CD4-positive, alpha-beta memory T cell (primary cell): Measurements from ENCODE around the gene MAP3K14. TPM values are rescaled to one million over a fixed set of nuclear protein-coding genes. Genes with fewer than 3 reads are reported as not detected.

Experiments
- CTCF ChIA-PET: fragments of 350-600 bp; sonication (Branson Sonifier 250); formaldehyde crosslinking; loops from one replicate; lab custom pipeline; 2021; ENCODE audit warnings: inconsistent platforms; ENCODE audit not compliant: partially characterized antibody; lab: Charles Lee
- POLR2A ChIA-PET: fragments of 350-600 bp; sonication (Branson Sonifier 250); formaldehyde crosslinking; loops from one replicate; lab custom pipeline; 2021; ENCODE audit not compliant: partially characterized antibody; lab: Charles Lee
- DNase-seq, 5 donors: peaks; one replicate each; pipeline versions ENCODE4 v3.0.0 to v3.0.0-alpha.2; 2020 to 2022; ENCODE audit warnings: mixed read lengths in 1 of 5
- H3K27ac ChIP-seq: one replicate; pipeline ENCODE4 v1.7.0; 2013; ENCODE audit warnings: low read depth, low read length
- H3K27me3 ChIP-seq: 2 replicates; pipeline ENCODE4 v1.7.0; 2013; ENCODE audit warnings: mild to moderate bottlenecking, low read length, moderate library complexity; ENCODE audit not compliant: insufficient read depth
- H3K36me3 ChIP-seq: 2 replicates; pipeline ENCODE4 v1.7.0; 2013; ENCODE audit warnings: mild to moderate bottlenecking, low read length, moderate library complexity; ENCODE audit not compliant: insufficient read depth
- H3K4me1 ChIP-seq: 2 replicates; pipeline ENCODE4 v1.7.0; 2013; ENCODE audit warnings: mild to moderate bottlenecking, low read length, moderate library complexity; ENCODE audit not compliant: insufficient read depth
- H3K4me3 ChIP-seq, 2 donors: one replicate each; pipeline ENCODE4 v1.7.0; 2013; ENCODE audit warnings: low read length in 2 of 2, mild to moderate bottlenecking in 1 of 2
- H3K9me3 ChIP-seq, 2 donors: one replicate each; pipeline ENCODE4 v1.7.0; 2013; ENCODE audit warnings: low read length in 2 of 2, control low read depth in 1 of 2; ENCODE audit not compliant: control insufficient read depth in 1 of 2
- H3K27ac Mint-ChIP-seq, 7 donors: one replicate each; pipeline ENCODE4 v1.8.0; 2020 to 2021; ENCODE audit warnings: mixed read lengths in 7 of 7, mild to moderate bottlenecking in 6 of 7, inconsistent platforms in 3 of 7, moderate library complexity in 3 of 7
- H3K27me3 Mint-ChIP-seq, 2 donors: one replicate each; pipeline ENCODE4 v1.8.0; 2020 to 2021; ENCODE audit warnings: mixed read lengths in 2 of 2
- H3K36me3 Mint-ChIP-seq, 2 donors: one replicate each; pipeline ENCODE4 v1.8.0; 2020 to 2021; ENCODE audit warnings: mixed read lengths in 2 of 2, inconsistent platforms in 1 of 2, mild to moderate bottlenecking in 1 of 2
- H3K4me1 Mint-ChIP-seq, 4 donors: one replicate each; pipeline ENCODE4 v1.8.0; 2020 to 2021; ENCODE audit warnings: mixed read lengths in 4 of 4, mild to moderate bottlenecking in 1 of 4
- H3K4me3 Mint-ChIP-seq, 8 donors: one replicate each; pipeline ENCODE4 v1.8.0; 2020 to 2021; ENCODE audit warnings: mixed read lengths in 8 of 8, mild to moderate bottlenecking in 7 of 8, moderate library complexity in 6 of 8, inconsistent platforms in 3 of 8
- H3K9me3 Mint-ChIP-seq, 8 donors: one replicate each; pipeline ENCODE4 v1.8.0; 2020 to 2021; ENCODE audit warnings: mixed read lengths in 8 of 8, mild to moderate bottlenecking in 5 of 8, inconsistent platforms in 3 of 8, moderate library complexity in 1 of 8
- intact Hi-C: fragments of 100-400 bp; cut with micrococcal nuclease; formaldehyde crosslinking; loops from one replicate; pipeline ENCODE4 v1.15.1; 2023
- polyA plus RNA-seq, 2 donors: library from polyadenylated mRNA; unstranded; fragments of 300-500 nt; fragmentation: Illumina TruSeq; gene quantifications; one replicate each; pipeline ENCODE4 v1.2.3, GENCODE V29; 2021
- total RNA-seq, 2 experiments: library from RNA; stranded (reverse); gene quantifications; one replicate each; pipeline ENCODE4 v1.2.3, GENCODE V29; 2021

Gene MAP3K14
- total and polyA plus RNA-seq, 4 experiments from 2014 or later: 2.3 to 49.3 (median 31.6) TPM

DNA sequence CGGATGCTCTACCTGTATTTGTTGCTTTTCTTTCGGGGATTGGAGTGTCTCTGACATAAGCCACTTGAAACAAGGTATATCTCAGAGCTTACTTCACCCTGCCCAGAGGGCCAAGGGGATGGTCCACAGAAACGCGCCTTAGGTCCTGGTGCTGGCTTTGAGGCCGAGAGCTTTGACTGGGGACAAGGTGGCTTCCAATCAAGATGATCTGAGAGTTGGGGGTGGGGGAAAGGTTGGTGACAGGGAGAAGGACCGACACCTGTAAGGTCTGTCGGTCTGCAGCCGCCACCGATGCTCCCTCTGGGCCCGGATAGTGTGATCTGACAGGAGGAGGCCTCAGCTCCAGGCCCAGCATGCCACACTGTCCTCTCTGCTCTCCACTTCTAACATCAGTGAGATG is 33.1 kb downstream of the MAP3K14 start:
- H3K9me3 Mint-ChIP-seq: no peaks in the 10 kb centered on the region
- no peak overlapping the region for H3K4me3 Mint-ChIP-seq
- no peak for DNase-seq
- Histone ChIP-seq H3K27ac (no peak overlapping the region), H3K27me3 (no peaks in the 10 kb centered on the region), H3K36me3 (peaks cover 58% of the 10 kb centered on the region), H3K9me3 (no peaks in the 10 kb centered on the region), H3K4me3 (no peak overlapping the region), H3K4me1 (no peaks in the 10 kb centered on the region)
- ChIA-PET CTCF (interaction anchor here (0.6 to 2.9 kb wide), 10 partner anchors 11 to 106 kb away, joined by 3 to 14 read pairs (median 6); partner anchors contain the start of gene MAP3K14), POLR2A (interaction anchor here (0.9 to 1.8 kb wide), 4 partner anchors 25 to 34 kb away, joined by 3 to 7 read pairs (median 4); partner anchors contain the start of gene MAP3K14)
- H3K36me3 Mint-ChIP-seq: peaks cover 26 to 69% of the 10 kb centered on the region in 2 donors
- H3K27me3 Mint-ChIP-seq: no peaks in the 10 kb centered on the region
- peak overlapping the region in 5 of 7 donors; percentile 68 to 78 (median 75) for H3K27ac Mint-ChIP-seq
- peaks cover 0 to 4% (median 1%) of the 10 kb centered on the region in 4 donors for H3K4me1 Mint-ChIP-seq
- intact Hi-C loops: no loop called here

- Histone ChIP-seq H3K27me3 (no peaks in the 10 kb centered on the region), H3K4me3 (no peak overlapping the region), H3K4me1 (no peaks in the 10 kb centered on the region), H3K27ac (no peak overlapping the region), H3K9me3 (no peaks in the 10 kb centered on the region), H3K36me3 (peaks cover 52% of the 10 kb centered on the region)
- Mint-ChIP-seq H3K4me3 (no peak overlapping the region), H3K36me3 (peaks cover 24 to 69% of the 10 kb centered on the region in 2 donors), H3K27ac (peak overlapping the region in 4 of 7 donors; percentile 24 to 77 (median 58)), H3K4me1 (peaks cover 0 to 4% (median 2%) of the 10 kb centered on the region in 4 donors), H3K9me3 (no peaks in the 10 kb centered on the region), H3K27me3 (no peaks in the 10 kb centered on the region)
- no peak for DNase-seq
- POLR2A ChIA-PET: interaction anchor here (0.9 to 1.8 kb wide), 4 partner anchors 26 to 35 kb away, joined by 3 to 7 read pairs (median 4); partner anchors contain the start of gene MAP3K14
- intact Hi-C loops: no loop called here
- CTCF ChIA-PET: interaction anchor here (0.9 to 2.9 kb wide), 10 partner anchors 20 to 107 kb away, joined by 3 to 14 read pairs (median 6); partner anchors contain the start of gene MAP3K14
Measured at GRCh38 chr17:45282683-45283644, 33.9 kb downstream of the MAP3K14 start.

DNA sequence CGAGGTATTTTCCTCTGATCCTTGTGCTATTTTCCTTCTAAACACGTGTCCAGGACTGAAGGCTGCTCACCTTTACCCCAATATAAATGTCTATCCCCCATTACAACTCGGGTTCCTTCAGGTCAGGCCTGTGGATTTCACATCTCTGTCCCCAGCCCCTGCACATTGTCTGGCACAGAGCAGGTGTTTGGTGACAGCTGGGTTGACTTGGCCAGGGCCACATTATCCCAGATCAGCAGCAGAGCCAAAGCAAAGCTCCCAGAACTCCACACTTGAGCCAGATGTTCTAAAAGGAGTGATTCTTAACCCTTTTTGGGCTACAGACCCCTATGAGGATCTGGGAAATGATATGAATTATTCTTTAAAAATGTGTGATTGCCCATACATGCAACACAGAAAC is 36.9 kb downstream of the MAP3K14 start:
- Histone ChIP-seq H3K27ac (no peak overlapping the region), H3K4me1 (peaks cover 6% of the 10 kb centered on the region), H3K4me3 (no peak overlapping the region), H3K9me3 (no peaks in the 10 kb centered on the region), H3K27me3 (no peaks in the 10 kb centered on the region), H3K36me3 (peaks cover 31% of the 10 kb centered on the region)
- Mint-ChIP-seq H3K4me1 (peaks cover 8 to 11% (median 10%) of the 10 kb centered on the region in 4 donors), H3K9me3 (no peaks in the 10 kb centered on the region), H3K4me3 (no peak overlapping the region), H3K27me3 (no peaks in the 10 kb centered on the region), H3K27ac (peak overlapping the region in 1 of 7 donors; percentile 77), H3K36me3 (peaks cover 17 to 52% of the 10 kb centered on the region in 2 donors)
- DNase-seq: no peak
- ChIA-PET CTCF (interaction anchor here (0.6 to 2.1 kb wide), 4 partner anchors 46 to 112 kb away, joined by 3 to 11 read pairs (median 4); no protein-coding TSS in a partner anchor), POLR2A (no interaction called here)
- intact Hi-C loops: no loop called here

DNA sequence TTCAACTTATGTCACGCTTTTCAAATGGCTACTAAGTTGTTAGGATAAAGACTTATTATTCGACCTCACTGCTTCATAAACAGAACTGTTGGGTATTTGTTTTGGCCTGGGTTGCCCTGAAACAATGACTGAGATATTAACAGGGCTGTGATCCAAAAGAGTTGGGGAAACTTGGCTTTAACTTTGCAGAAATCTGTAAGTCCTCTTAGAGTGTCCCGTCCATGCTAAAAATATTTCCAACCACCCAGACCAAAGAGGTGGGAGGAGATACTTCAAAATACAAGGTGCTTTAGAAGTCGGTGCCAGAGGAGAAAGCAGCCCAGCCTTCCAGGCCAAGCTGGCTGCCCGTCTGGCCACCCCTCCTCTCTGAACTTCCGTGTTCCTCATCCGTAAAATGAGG is 38.8 kb downstream of the MAP3K14 start:
- H3K36me3 ChIP-seq: peaks cover 30% of the 10 kb centered on the region
- peaks cover 6% of the 10 kb centered on the region for H3K4me1 ChIP-seq
- H3K9me3 ChIP-seq: no peaks in the 10 kb centered on the region
- Mint-ChIP-seq H3K4me1 (peaks cover 8 to 11% (median 10%) of the 10 kb centered on the region in 4 donors), H3K9me3 (no peaks in the 10 kb centered on the region), H3K27ac (peak overlapping the region in 1 of 7 donors; percentile 39), H3K36me3 (peaks cover 15 to 43% of the 10 kb centered on the region in 2 donors), H3K27me3 (no peaks in the 10 kb centered on the region), H3K4me3 (no peak overlapping the region)
- CTCF ChIA-PET: interaction anchor here (0.5 to 5.5 kb wide), 35 partner anchors 10 to 129 kb away, joined by 3 to 215 read pairs (median 8); partner anchors contain the start of genes FMNL1 and MAP3K14
- intact Hi-C loops: loop anchor here (1.0 to 2.0 kb wide), 3 partner anchors 34 to 107 kb away; no protein-coding TSS in a partner anchor
- H3K27ac ChIP-seq: no peak overlapping the region
- DNase-seq: no peak
- POLR2A ChIA-PET: interaction anchor here (0.8 to 4.0 kb wide), 10 partner anchors 10 to 129 kb away, joined by 3 to 49 read pairs (median 10); partner anchors contain the start of gene MAP3K14
- H3K4me3 ChIP-seq: no peak overlapping the region
- no peaks in the 10 kb centered on the region for H3K27me3 ChIP-seq

- Mint-ChIP-seq H3K9me3 (no peaks in the 10 kb centered on the region), H3K4me3 (no peak overlapping the region), H3K4me1 (peaks cover 8 to 11% (median 10%) of the 10 kb centered on the region in 4 donors)
Measured at GRCh38 chr17:45277216-45277849, 39.5 kb downstream of the MAP3K14 start.

DNA sequence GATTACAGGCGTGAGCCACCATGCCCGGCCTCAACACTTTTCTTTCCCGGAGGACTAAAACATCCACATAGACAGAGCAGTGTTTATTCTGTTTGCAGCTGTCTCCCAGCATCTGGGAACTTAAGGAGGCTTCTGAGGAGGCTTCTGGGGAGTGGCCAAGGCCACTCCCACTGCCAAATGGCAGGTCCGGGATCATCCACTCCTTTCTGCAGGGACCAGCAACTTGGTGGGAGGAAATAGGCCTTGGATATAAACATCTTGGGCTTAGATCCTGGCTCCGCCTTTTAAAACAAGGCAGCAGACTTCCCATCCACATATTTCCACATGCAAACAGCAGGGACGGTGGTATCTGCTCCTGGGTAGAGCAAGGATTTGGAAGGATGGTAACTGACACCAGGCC is 40.8 kb downstream of the MAP3K14 start:
- DNase-seq: no peak
- H3K4me3 ChIP-seq: no peak overlapping the region
- no peaks in the 10 kb centered on the region for H3K9me3 Mint-ChIP-seq
- H3K36me3 Mint-ChIP-seq: peaks cover 13 to 45% of the 10 kb centered on the region in 2 donors
- no peak overlapping the region for H3K27ac ChIP-seq
- peaks cover 8 to 11% (median 10%) of the 10 kb centered on the region in 4 donors for H3K4me1 Mint-ChIP-seq
- no peaks in the 10 kb centered on the region for H3K9me3 ChIP-seq
- H3K4me1 ChIP-seq: peaks cover 6% of the 10 kb centered on the region
- no peak overlapping the region for H3K4me3 Mint-ChIP-seq
- POLR2A ChIA-PET: interaction anchor here (0.9 to 4.0 kb wide), 6 partner anchors 36 to 117 kb away, joined by 3 to 49 read pairs (median 14); partner anchors contain the start of gene MAP3K14
- intact Hi-C loops: loop anchor here (2.0 kb wide), 1 partner anchor 57 kb away; no protein-coding TSS in a partner anchor
- H3K27me3 Mint-ChIP-seq: no peaks in the 10 kb centered on the region
- CTCF ChIA-PET: interaction anchor here (1.0 to 5.5 kb wide), 19 partner anchors 10 to 141 kb away, joined by 3 to 215 read pairs (median 12); partner anchors contain the start of genes ACBD4, FMNL1 and MAP3K14
- peaks cover 35% of the 10 kb centered on the region for H3K36me3 ChIP-seq
- no peak overlapping the region for H3K27ac Mint-ChIP-seq
- no peaks in the 10 kb centered on the region for H3K27me3 ChIP-seq

More at GRCh38 chr17:45277216-45277849, 39.5 kb downstream of the MAP3K14 start:
- DNase-seq: peak; percentile 83 to 91 (median 85)
- Mint-ChIP-seq H3K27me3 (no peaks in the 10 kb centered on the region), H3K36me3 (peaks cover 13 to 40% of the 10 kb centered on the region in 2 donors), H3K27ac (peak overlapping the region in 6 of 7 donors; percentile 15 to 86 (median 48))
- CTCF ChIA-PET: interaction anchor here (0.5 to 5.5 kb wide), 42 partner anchors 11 to 202 kb away, joined by 3 to 215 read pairs (median 6); partner anchors contain the start of genes ACBD4, FMNL1 and MAP3K14
- no peak overlapping the region for H3K4me3 ChIP-seq
- no peaks in the 10 kb centered on the region for H3K9me3 ChIP-seq
- H3K36me3 ChIP-seq: peaks cover 29% of the 10 kb centered on the region
- peaks cover 6% of the 10 kb centered on the region for H3K4me1 ChIP-seq
- H3K27me3 ChIP-seq: no peaks in the 10 kb centered on the region
- no peak overlapping the region for H3K27ac ChIP-seq
- intact Hi-C loops: loop anchor here (1.0 to 2.0 kb wide), 3 partner anchors 35 to 108 kb away; no protein-coding TSS in a partner anchor
- POLR2A ChIA-PET: interaction anchor here (0.7 to 4.0 kb wide), 14 partner anchors 9 to 128 kb away, joined by 3 to 49 read pairs (median 6); partner anchors contain the start of genes FMNL1, MAP3K14 and SPATA32
